H9 (cell line): ENCODE data around the gene STAG2. TPM values are rescaled to one million over a fixed set of nuclear protein-coding genes. Genes with fewer than 3 reads are reported as not detected.

Experiments used
- DNase-seq: peaks from one replicate; pipeline ENCODE4 v3.0.0-alpha.2; 2017
- H2AFZ ChIP-seq: one replicate; pipeline ENCODE4 v1.6.1; 2013; ENCODE audit warnings: mild to moderate bottlenecking, low read length, control low read depth, moderate library complexity
- H2AK5ac ChIP-seq: 2 replicates; pipeline ENCODE4 v1.6.1; 2013; ENCODE audit warnings: low read length, control low read depth, mixed read lengths; ENCODE audit not compliant: insufficient read length
- H2BK120ac ChIP-seq: one replicate; pipeline ENCODE4 v1.6.1; 2013; ENCODE audit warnings: low read depth, mild to moderate bottlenecking, low read length, control low read depth, inconsistent platforms; ENCODE audit not compliant: poor library complexity, severe bottlenecking
- H2BK12ac ChIP-seq: 2 replicates; pipeline ENCODE4 v1.6.1; 2013; ENCODE audit warnings: low read length, control low read depth, mixed read lengths, low read depth; ENCODE audit not compliant: insufficient read length
- H2BK15ac ChIP-seq: 2 replicates; pipeline ENCODE4 v1.6.1; 2013; ENCODE audit warnings: low read depth, low read length, control low read depth
- H2BK20ac ChIP-seq: one replicate; pipeline ENCODE4 v1.6.1; 2013; ENCODE audit warnings: low read depth, mild to moderate bottlenecking, low read length, control low read depth, inconsistent platforms; ENCODE audit not compliant: poor library complexity, severe bottlenecking
- H2BK5ac ChIP-seq: 2 replicates; pipeline ENCODE4 v1.6.1; 2013; ENCODE audit warnings: low read length, control low read depth, mixed read lengths; ENCODE audit not compliant: insufficient read length
- H3K14ac ChIP-seq: 2 replicates; pipeline ENCODE4 v1.6.1; 2013; ENCODE audit warnings: low read length, control low read depth; ENCODE audit not compliant: insufficient read depth
- H3K18ac ChIP-seq: 2 replicates; pipeline ENCODE4 v1.6.1; 2013; ENCODE audit warnings: low read depth, mild to moderate bottlenecking, mixed read lengths, low read length, control low read depth; ENCODE audit not compliant: insufficient read length
- H3K23ac ChIP-seq: 2 replicates; pipeline ENCODE4 v1.6.1; 2013; ENCODE audit warnings: low read length, control low read depth, mixed read lengths, low read depth; ENCODE audit not compliant: insufficient read length
- H3K23me2 ChIP-seq: 2 replicates; pipeline ENCODE4 v1.6.1; 2013; ENCODE audit warnings: low read depth, mild to moderate bottlenecking, mixed read lengths, low read length, control low read depth; ENCODE audit not compliant: insufficient read length, poor library complexity, severe bottlenecking
- H3K27ac ChIP-seq: 2 replicates; pipeline ENCODE4 v1.5.1; 2013; ENCODE audit warnings: low read length, control low read depth, mixed read lengths, low read depth; ENCODE audit not compliant: insufficient read length
- H3K27me3 ChIP-seq: 2 replicates; pipeline ENCODE4 v1.6.1; 2013; ENCODE audit warnings: low read length, control low read depth, inconsistent platforms; ENCODE audit not compliant: insufficient read depth
- H3K4ac ChIP-seq: 2 replicates; pipeline ENCODE4 v1.6.1; 2013; ENCODE audit warnings: low read depth, mild to moderate bottlenecking, control low read depth, inconsistent platforms, low read length, moderate library complexity
- H3K4me1 ChIP-seq: 2 replicates; pipeline ENCODE4 v1.6.1; 2013; ENCODE audit warnings: low read length, control low read depth, inconsistent platforms; ENCODE audit not compliant: insufficient read depth
- H3K4me2 ChIP-seq: 2 replicates; pipeline ENCODE4 v1.6.1; 2013; ENCODE audit warnings: low read length, control low read depth, mixed read lengths; ENCODE audit not compliant: insufficient read length, insufficient read depth
- H3K56ac ChIP-seq: 2 replicates; pipeline ENCODE4 v1.6.1; 2013; ENCODE audit warnings: low read depth, mild to moderate bottlenecking, mixed read lengths, low read length, control low read depth; ENCODE audit not compliant: insufficient read length
- H3K79me1 ChIP-seq: 2 replicates; pipeline ENCODE4 v1.6.1; 2013; ENCODE audit warnings: low read depth, mild to moderate bottlenecking, moderate library complexity, low read length, control low read depth, inconsistent platforms; ENCODE audit not compliant: insufficient read depth, poor library complexity, severe bottlenecking
- H3K79me2 ChIP-seq: 2 replicates; pipeline ENCODE4 v1.6.1; 2013; ENCODE audit warnings: low read length, control low read depth, inconsistent platforms; ENCODE audit not compliant: insufficient read depth
- H3K9ac ChIP-seq: 2 replicates; pipeline ENCODE4 v1.6.1; 2013; ENCODE audit warnings: low read length, control low read depth, mixed read lengths; ENCODE audit not compliant: insufficient read length; ENCODE audit errors: extremely low read depth
- H3K9me3 ChIP-seq: one replicate; pipeline ENCODE4 v1.6.1; 2013; ENCODE audit warnings: low read depth, low read length, inconsistent platforms; ENCODE audit not compliant: control insufficient read depth
- H3T11ph ChIP-seq: one replicate; pipeline ENCODE4 v1.6.1; 2013; ENCODE audit warnings: mild to moderate bottlenecking, low read length, control low read depth, inconsistent platforms
- H4K20me1 ChIP-seq: one replicate; pipeline ENCODE4 v1.6.1; 2013; ENCODE audit not compliant: control insufficient read depth, insufficient read length, insufficient read depth
- H4K5ac ChIP-seq: 2 replicates; pipeline ENCODE4 v1.6.1; 2013; ENCODE audit warnings: low read depth, mild to moderate bottlenecking, mixed read lengths, low read length, control low read depth; ENCODE audit not compliant: insufficient read length
- H4K8ac ChIP-seq: replicated peaks from 2 replicates; pipeline ENCODE4 v1.6.1; 2013; ENCODE audit warnings: low read length, control low read depth, mixed read lengths, low read depth; ENCODE audit not compliant: insufficient read length
- H4K91ac ChIP-seq: 2 replicates; pipeline ENCODE4 v1.6.1; 2013; ENCODE audit warnings: low read depth, mild to moderate bottlenecking, moderate library complexity, mixed read lengths, low read length, control low read depth; ENCODE audit not compliant: insufficient read length
- H3K27ac Mint-ChIP-seq, 3 experiments: 2 replicates in 2 of 3; 3 replicates in 1 of 3; pipeline ENCODE4 v1.8.0; 2020 to 2021; ENCODE audit warnings: mixed read lengths in 3 of 3, mild to moderate bottlenecking in 1 of 3, moderate library complexity in 1 of 3
- H3K27me3 Mint-ChIP-seq: 2 replicates; pipeline ENCODE4 v1.8.0; 2021; ENCODE audit warnings: low read depth, mild to moderate bottlenecking, moderate library complexity, mixed read lengths
- H3K36me3 Mint-ChIP-seq, 3 experiments: 2 replicates in 2 of 3; 3 replicates in 1 of 3; pipeline ENCODE4 v1.8.0; 2020 to 2021; ENCODE audit warnings: low read depth in 3 of 3, mixed read lengths in 3 of 3; ENCODE audit not compliant: insufficient read depth in 1 of 3
- H3K4me1 Mint-ChIP-seq, 2 experiments: 2 replicates each; pipeline ENCODE4 v1.8.0; 2020; ENCODE audit warnings: mixed read lengths in 2 of 2
- H3K4me3 Mint-ChIP-seq, 2 experiments: 2 replicates in 1 of 2; 3 replicates in 1 of 2; pipeline ENCODE4 v1.8.0; 2020 to 2021; ENCODE audit warnings: mild to moderate bottlenecking in 2 of 2, mixed read lengths in 2 of 2, moderate library complexity in 1 of 2
- H3K9me3 Mint-ChIP-seq, 2 experiments: 2 replicates in 1 of 2; 3 replicates in 1 of 2; pipeline ENCODE4 v1.8.0; 2020; ENCODE audit warnings: mild to moderate bottlenecking in 2 of 2, mixed read lengths in 2 of 2, moderate library complexity in 1 of 2
- CTCF ChIP-seq: fragments of 200-600 bp; sonication (generic); conservative IDR thresholded peaks from 3 replicates; pipeline ENCODE4 v1.8.0; 2021; ENCODE audit warnings: antibody characterized with exemption, mild to moderate bottlenecking
- WGBS: extraction: QIAGEN DNeasy Blood & Tissue Kit; methylation state at CpG from one replicate; pipeline ENCODE4 v1.1.7; 2013; ENCODE audit warnings: missing lambda C conversion rate, low lambda C conversion rate, mixed read lengths; ENCODE audit not compliant: insufficient read length; ENCODE audit errors: extremely low coverage; 5-methylcytosine and 5-hydroxymethylcytosine counted together
- total RNA-seq: library from RNA; stranded (reverse); gene quantifications from 2 replicates; pipeline ENCODE4 v1.2.1, GENCODE V29; 2021

The STAG2 gene
- total RNA-seq, 1 experiment from 2014 or later: 81.6 TPM

DNA sequence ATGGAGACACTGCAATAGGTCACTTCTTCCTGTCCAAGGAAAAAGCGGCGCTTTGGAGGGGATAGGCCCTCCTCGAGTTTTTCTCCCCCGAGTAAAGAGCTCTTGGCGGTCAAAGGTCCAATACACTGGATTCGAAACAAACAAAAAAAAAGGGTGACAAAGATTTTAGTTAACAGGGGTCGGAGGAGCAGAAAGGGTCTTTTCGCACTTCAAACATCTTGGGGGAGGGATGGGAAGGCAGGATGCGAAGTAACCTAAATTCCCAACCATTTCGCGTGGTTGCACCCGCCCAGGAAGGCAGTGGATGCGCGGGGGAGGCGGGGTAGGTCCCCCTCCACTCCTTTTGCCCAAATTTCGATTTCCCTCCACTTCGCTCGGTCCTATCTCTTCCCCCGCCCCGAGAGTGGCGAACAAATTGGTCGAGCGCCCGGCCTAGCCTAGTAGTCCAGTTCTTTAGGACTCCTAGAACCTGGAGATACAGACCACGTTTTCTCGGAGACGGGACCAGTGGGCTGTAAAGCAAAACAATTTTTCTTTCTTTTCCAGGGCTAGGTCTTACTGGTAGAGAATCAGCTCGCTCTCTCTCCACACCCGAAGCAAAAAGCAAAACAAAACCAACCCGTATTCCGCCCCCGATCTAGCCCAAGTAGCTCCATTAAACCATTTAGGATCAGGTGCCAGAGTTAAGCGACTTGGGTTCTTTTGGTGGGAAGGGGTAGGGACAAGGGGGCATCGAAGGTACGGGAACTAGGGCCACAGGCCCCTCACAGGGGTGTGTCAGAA lies 2.0 kb upstream of the STAG2 start:
- Histone ChIP-seq H2BK5ac (no peak overlapping the region), H3K27me3 (no peaks in the 10 kb centered on the region), H3K79me1 (no peaks in the 10 kb centered on the region), H4K5ac (no peak overlapping the region), H2AK5ac (no peak overlapping the region), H3K23ac (no peak overlapping the region), H3K27ac (no peak overlapping the region), H3K4ac (no peak overlapping the region), H3K4me2 (peak overlapping the region; percentile 46), H4K8ac (no peak overlapping the region), H2BK120ac (no peak overlapping the region), H2BK20ac (no peak overlapping the region), H3K79me2 (peaks cover 10% of the 10 kb centered on the region; the same call in 1 of the 2 replicates), H2BK12ac (no peak overlapping the region), H3K14ac (peak overlapping the region; percentile 46; the same call in 1 of the 2 replicates), H3K9me3 (peaks cover 4% of the 10 kb centered on the region), H3T11ph (no peak overlapping the region), H4K20me1 (no peaks in the 10 kb centered on the region), H4K91ac (no peak overlapping the region), H2BK15ac (no peak overlapping the region), H3K23me2 (peaks cover 6% of the 10 kb centered on the region), H3K4me1 (no peaks in the 10 kb centered on the region), H2AFZ (no peak overlapping the region), H3K9ac (peak overlapping the region; percentile 59), H3K18ac (no peak overlapping the region), H3K56ac (no peak overlapping the region)
- peak overlapping the region; percentile 20 to 90 (median 62) for H3K27ac Mint-ChIP-seq
- no peak for TF ChIP-seq CTCF
- H3K27me3 Mint-ChIP-seq: peaks cover 1% of the 10 kb centered on the region; the same call in 1 of the 2 replicates
- peaks cover 9 to 12% (median 10%) of the 10 kb centered on the region in 3 experiments for H3K36me3 Mint-ChIP-seq
- no CpG with 5 or more reads among the region's 35 CpGs for WGBS
- peak overlapping the region; percentile 89 to 96 for H3K4me3 Mint-ChIP-seq
- no peak for DNase-seq
- peaks cover 10 to 12% of the 10 kb centered on the region in 2 experiments for H3K4me1 Mint-ChIP-seq
- H3K9me3 Mint-ChIP-seq: peaks cover 24 to 59% of the 10 kb centered on the region in 2 experiments
